NCI-H345 (cell line): ENCODE data around the gene PRKAR1A.
"Not testable (repeated sequence)": the region's sequence is repeated elsewhere in the genome, so short reads cannot be mapped to it uniquely, and the experiment has no call there.

ENCODE experiments used
- DNase-seq: peaks from one replicate; lab custom pipeline; 2025; lab: John Stamatoyannopoulos, UW

Gene PRKAR1A

DNA sequence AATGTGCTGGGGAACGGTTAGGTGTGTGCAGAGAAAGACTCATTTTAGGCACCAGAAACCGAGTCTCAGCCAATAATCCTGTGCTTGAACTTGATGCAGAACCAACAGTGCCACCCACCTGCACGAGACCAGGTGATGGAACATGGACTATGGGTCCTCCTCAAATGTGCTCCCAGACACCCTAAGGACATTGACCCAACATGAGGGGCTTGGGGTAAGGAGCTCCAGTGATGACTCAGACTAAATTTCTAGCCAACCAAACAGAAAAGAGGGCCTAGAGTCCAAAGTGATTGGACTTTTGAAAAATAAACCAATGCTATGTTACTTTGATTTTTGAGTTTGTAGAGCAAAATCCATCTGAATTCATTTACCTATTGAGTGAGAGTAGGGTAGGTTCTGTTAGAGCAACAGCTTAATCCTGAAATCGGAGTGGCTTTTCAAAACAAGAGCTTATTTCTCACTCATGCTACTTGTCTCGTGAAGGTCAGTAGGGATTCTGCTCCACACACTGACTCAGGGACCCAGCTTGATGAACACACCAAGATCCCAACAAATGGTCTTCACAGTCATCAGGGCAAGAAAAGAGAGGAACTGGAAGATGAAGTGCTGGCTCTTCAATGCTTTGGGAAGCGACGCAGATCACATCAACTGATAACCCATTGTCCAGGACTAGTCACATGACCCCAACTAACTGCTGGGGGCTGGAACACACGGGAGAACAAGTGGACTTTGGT, 67.1 kb downstream of the PRKAR1A start:
- no peak for DNase-seq

DNA sequence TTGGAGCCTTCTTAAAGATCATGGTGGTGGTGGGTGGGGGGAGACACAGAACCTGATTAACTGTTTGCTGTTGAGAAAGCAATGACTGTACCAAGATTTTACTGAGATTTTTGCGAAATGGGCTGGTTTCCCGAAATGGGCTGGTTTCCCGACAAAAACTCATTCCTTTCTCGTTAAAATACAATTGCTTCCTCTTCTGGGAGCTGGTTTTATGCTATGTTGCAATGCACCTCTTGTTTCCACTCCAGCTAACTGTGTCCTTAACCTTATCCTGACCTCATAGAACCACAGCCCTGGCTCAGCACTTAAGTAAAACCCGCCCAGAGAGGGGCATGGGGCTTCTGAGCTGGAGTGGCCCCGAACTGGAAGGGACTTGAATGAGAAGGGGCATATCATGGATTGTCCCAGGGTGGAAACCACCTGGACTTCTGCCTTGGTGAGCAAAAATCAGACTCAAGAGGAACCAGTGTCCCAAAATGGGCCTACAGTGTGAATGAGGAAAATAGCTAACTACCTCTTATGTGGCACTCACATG, 68.1 kb downstream of the PRKAR1A start:
- DNase-seq: no peak

DNA sequence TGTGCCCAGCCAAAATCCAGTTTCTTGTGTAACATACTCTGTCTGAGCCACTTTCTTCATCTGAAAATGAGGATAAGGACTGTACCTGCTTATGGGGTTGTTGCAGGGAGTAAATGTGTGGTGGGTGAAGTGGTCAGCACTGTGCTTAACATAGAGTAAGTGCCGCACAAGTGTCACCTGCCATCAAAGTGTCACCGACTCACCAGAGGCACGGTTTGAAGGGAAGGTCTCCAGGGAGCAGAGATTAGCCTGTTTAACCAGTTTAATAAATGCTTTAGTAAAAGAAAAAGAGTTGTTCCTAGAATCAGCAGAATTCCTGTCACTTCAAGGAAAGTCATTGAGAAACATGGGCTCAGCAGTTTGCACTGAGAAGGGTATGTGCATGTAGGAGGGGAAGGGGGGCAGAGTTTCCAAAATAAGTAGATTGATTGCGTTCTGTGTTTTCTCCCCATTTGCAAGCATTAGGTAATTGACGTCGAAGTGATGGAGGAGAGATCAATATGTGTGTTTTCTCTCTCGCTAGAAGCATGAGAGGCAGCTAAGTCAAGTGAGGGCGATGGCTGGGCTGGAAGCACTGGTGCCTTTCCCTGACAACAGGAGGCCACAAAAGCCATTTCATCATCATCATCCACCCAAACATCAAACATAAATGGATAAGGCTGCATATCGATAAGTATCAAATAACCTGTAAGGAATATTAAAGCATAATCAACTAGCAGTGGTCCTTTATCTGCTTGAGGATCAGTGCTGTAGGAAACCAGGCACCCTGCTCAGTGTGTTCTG, 69.8 kb downstream of the PRKAR1A start:
- DNase-seq: no peak

DNA sequence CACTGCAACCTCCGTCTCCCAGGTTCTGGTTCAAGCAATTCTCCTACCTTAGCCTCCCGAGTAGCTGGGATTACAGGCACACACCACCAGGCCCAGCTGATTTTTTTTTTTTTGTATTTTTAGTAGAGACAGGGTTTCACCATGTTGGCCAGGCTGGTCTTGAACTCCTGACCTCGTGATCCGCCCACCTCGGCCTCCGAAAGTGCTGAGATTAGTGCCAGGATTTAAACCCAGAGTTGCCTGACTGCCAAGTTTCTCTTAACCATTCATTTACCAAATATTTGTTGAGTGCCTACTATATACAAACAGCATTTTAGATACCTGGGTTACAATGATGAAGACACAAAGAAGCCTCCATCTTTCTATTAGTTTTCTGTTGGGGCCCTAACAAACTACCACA, 70.6 kb downstream of the PRKAR1A start:
- not testable (repeated sequence) for DNase-seq

DNA sequence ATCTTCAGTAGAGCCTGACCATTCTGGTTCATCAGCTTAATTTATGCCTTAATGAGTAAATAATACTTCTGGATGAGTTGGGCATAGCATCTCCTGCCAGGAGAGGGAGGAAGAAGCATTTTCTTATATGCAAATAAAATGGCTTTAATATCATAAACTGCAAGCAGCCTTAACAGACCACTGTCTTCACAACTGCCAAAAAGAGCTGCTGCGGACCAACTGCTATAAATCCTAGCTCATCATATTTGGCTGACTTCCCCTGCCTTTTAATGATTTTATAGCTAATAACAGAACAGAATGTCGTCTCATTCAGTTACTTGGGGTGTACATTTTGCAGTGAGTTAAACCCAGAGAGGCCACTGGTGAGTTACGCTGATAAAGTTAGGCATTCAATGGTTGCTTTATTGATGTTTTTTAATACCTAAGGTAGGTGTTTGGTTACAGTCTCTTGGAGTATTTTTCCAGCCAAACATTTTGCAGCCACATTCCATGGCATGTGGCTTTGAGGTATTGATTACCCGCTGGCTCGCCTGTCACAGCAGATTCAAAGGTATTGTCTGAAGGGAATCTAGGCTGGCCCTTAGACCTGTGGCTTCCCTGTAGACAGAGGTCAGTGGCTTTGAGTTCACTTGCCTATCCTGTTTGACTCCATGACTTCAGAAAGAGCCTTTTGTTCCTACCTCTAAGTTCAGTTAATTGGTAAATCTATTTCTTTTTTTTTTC, 72.5 kb downstream of the PRKAR1A start:
- no peak for DNase-seq

DNA sequence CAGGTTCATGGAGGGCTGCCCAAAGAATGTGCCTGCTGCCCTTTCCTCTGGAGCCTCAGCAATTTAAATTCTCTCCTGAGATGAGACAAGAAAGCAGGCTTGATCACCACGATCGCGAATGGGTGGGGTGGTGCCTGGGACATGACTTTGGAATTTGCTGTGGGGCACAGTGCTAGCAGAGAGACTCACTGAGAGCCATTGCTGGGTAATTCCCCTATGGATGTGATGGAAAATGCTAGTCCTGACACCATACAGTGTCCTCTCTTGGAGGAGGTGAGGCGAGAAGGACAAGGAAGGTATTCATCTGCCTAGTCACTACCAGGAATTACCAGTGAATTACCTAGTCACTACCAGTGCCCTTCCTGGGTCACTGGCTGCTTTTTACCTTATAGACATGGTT, 73.4 kb downstream of the PRKAR1A start:
- DNase-seq: no peak

DNA sequence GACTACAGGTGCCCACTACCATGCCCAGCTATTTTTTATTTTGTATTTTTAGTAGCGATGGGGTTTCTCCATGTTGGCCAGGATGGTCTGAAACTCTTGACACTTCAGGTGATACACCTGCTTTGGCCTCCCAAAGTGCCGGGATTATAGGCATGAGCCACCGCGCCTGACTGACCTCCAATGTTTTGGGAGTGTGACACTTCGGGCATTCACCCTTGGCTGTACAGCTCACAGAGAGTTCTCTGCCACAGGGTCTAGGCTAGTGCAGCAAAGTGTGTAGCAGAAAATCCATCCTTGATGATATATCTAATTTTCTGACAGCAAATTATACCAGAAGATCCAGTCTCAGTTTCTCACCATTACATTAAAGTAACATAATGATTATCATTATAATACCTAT, 74.8 kb downstream of the PRKAR1A start:
- DNase-seq: no peak

DNA sequence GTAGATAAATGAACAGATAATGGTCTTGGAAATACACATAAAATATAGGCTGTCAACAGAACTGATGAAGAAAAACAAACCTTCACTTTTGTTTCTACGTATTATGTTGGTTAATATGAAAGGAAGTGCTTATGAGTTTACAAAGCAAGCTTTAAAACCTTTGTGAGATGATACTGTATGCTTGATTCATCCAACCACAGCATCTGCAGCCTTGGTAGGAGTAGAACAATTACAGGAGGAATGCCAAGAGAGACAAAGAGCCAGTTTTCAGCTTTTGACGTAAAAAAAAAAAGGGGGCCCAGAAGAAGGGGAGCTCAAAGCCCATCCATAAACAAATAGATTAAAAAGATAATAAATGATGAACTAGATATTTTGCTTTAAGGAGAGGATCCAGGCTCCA, 75.6 kb downstream of the PRKAR1A start:
- DNase-seq: no peak

DNA sequence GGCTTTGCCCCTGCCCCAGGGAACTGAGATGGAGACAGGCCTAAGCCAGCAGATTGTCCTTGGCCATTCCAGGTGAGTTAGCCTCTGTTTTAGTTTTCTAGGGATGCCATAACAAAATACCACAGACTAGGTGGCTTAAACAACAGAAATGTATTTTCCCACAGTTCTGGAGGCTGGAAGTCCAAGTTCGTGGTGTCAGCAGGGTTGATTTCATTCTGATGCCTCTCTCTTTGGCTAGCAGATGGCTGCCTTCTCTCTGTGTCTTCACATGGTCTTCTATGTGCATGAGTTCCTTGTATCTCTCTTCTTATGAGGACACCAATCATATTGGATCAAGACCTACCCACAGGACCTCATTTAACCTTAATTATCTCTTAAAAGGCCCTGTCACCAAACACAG, 76.1 kb downstream of the PRKAR1A start:
- no peak for DNase-seq

DNA sequence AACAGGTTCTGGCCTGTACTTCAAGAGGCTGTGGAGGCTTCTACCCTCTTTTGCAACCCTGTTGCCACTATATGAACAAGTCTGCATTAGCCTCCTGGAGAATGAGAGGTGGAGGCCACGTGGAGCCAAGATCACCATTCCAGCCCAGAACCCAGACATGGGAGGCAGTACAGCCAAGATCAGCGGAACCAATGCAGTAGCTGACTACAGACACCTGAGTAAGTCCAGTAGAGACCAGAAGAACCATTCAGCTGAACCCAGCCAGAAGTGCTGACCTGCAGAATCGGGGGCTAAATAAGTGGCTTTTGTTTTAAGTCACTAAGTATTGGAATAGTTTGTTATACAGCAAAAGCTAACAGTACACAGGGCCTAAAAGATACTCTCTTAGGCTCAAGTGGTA, 76.9 kb downstream of the PRKAR1A start:
- DNase-seq: no peak

DNA sequence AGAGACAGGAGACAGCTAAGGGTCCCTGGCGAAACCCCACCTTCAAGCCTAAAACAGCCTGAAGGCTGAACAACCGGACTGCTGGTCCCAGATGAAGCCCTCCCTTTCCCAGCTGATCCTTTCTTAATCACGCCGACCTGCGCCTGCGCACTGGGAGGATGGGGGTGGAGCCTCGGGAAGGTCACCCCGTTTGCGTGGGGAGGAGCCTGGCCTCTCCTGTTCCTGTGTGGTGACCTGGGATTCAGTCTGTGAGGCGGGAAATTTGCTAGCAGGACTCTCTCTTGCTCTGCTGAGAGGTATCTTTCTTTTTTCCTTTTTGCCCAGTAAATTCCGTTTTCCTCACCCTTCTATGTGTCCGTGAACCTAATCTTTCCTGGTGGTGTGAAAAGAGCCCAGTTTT, 79.4 kb downstream of the PRKAR1A start:
- DNase-seq: no peak

DNA sequence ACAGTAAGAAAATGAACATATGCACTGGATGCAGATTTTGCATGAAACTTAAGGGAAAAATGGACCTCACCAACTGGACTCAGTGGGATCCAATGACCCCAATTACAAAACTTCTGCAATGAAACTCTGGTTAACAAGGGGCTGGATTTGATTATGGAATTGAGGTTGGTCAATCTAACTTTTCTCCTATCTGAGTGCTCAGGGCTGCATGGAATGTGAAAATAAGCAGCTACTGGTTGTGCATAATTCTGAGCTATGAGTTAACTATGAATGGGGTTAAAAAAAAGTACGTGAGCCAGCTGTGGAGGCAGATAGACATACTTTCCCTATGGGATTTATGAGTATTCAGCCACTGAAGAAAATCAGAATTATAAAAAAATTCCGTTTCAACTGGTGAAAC, 79.8 kb downstream of the PRKAR1A start:
- DNase-seq: no peak

DNA sequence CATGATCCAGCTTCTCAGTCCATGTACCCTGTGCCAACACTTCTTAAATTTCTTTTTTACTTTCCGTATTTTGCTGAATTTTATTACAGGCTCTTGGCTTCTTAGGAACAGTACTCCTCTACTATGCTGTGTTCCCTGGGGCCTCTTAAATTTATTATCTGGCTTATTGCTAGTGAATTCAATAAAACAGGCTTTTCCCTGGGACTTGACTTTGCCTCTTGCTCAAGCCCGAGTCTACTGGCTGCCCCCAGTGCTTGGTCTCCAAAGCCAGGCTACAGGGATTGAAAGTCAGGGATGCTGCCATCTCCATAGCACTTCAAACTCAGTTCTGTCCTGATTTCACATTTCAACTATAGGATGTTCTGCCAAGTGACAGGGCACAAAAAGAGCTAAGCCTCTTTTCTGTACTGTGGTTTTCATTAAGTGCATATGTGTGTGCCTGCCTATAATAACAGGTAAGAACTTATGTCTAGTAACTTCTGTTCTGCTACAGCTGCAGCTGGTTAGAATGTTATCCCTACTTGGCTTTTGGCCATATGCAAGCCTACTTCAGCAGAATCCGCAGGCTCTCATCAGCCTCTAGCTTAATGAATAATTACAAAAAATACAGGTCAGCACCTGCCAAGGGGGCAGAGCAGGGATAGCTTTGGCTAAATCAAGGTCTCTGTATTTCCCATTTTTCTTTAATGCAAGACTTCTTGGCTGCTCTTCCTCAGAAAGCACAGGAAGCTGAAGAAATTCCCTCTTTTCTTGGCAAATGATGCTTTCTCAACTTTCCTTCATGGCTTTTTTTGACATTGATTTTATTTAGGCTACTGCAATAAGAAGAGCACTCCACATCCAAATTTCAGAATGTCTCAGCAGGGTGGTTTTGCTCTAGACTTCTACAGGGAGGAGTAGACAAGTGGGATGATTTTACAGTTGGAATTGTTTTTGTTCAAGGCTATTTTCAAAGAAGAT, 80.7 kb downstream of the PRKAR1A start:
- peak; percentile 70 for DNase-seq

DNA sequence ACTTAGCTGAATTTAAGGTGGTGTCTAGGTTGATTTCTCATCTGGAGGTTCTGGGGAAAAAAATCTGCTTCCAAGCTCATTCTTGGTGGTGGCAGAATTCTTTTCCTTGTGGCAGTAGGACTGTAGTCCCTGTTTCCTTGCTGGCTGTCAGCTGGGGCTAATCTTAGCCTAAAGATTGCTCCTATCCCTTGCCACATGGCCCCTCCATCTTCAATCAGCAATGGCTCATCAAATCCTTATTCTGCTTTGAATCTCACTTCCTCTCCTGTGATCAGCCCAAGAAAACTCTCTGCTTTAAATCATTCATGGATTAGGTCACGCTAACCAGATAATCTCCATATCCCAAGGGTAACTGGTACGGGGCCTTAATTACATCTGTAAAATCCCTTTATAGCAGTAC, 82.3 kb downstream of the PRKAR1A start:
- DNase-seq: no peak

DNA sequence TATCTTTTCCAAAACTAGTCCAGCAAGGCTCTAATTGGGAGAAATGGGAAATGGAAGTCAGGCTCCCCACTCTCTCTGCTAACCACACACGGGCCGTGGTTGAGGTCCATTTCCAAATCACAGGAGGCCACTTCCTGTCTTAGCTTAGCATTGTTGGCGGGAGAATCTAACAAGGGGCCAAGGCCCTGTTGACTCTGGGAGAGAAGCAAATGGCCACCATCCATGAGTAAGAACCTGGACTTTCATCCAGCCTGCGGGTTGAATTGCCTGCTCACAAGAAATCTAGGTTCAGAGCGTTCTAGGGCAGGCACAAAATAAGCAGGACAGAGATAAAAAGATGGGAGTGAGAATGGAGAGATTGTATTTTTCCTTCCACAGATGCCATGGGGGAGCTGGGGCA, 83.3 kb downstream of the PRKAR1A start:
- no peak for DNase-seq

DNA sequence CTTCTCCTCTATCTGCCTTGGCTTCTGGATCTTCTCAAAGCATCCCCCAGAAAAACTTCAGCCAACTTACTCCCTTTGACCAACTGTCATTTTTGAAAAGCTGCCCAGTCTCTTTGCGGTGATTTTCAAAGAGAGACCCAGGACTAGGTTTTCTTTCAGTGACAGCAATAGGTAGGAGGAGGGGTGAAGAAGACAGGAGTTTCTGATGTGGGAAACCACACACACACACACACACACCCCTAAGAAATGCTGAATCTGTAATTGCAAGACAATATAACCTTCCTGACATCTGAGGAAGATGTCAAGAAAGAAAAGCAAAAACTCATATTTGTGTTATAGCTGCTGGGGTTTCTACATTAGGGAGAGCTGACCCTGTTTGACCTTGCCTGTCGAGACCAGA, 83.8 kb downstream of the PRKAR1A start:
- DNase-seq: no peak

DNA sequence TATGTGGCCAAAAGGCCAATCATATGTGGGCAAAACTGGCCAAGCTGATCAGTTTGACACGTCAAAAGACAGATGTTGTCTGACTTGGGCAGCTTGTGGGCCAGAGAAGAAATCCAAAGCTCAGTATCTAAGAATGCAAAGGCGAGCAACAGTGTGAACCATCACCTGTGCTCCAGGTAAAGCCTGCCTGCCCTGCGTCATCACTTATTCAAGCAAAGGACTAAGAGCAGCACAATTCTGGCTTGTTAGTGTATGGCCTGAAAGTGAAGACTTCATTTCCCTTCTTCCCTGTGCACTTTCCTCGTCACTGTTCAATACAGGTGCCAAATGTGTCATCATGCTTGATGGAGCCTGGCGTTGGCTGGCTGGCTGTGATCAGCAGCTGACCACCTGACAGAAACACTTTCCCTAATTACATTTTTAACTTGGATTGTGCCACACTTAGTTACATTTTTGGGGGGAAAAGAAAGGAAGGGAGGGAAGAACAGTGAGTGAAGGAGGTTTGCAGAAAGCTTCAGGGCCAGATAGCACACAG, 84.2 kb downstream of the PRKAR1A start:
- no peak for DNase-seq

DNA sequence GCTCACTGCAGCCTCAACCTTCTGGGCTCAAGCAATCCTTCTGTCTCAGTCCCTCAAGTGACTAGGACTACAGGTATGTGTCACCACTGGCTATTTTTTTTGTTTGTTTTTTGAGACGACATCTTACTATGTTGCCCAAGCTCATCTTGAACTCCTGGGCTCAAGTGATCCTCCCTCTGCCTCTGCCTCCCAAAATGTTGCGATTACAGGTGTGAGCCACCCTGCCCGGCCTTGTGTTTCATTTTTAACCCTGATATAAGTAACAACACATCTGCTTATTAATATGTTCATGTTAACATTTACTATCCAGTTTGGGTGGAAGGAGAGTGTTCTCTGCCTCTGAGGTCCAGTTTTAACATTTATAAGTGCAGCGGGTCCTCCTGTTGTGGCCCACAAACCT, 85.8 kb downstream of the PRKAR1A start:
- DNase-seq: no peak

DNA sequence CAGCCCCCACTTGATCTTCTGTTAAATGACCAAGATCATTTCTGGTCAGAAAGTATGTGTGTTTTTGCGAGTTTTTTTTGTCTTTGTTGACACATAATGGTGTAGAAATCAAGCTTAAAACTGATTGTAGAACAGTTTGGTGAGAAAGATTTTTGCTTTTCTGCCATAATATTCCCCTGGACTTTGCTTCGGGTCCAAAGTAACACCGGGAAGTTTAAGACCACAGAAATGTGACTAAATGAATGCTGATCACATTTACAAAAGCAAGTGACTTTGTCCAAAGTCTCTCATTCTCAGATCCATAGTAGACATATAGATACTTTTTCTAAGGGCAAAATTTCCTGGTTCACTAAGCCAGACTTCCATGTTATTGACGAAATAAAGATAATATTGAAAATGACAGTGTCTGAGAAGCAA, 86.3 kb downstream of the PRKAR1A start:
- no peak for DNase-seq

DNA sequence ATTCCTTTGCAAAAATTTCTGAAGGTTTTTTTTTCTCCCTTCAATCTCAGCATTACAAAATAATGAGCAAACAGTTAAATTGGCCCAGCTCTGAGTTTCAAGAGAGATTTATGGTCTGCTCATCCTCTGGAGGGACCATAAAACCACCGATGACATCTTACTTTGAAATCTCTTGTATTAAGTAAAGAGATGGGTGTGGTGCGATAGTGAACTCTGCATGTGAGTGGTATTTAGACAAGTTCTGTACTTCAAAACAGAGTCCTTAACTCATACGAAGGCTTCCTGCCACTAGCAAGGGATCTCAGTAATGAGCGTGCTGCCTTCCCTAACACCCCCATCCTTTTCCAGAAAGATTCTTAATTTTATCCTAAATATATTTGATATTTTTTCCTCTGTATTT, 86.9 kb downstream of the PRKAR1A start:
- DNase-seq: no peak

DNA sequence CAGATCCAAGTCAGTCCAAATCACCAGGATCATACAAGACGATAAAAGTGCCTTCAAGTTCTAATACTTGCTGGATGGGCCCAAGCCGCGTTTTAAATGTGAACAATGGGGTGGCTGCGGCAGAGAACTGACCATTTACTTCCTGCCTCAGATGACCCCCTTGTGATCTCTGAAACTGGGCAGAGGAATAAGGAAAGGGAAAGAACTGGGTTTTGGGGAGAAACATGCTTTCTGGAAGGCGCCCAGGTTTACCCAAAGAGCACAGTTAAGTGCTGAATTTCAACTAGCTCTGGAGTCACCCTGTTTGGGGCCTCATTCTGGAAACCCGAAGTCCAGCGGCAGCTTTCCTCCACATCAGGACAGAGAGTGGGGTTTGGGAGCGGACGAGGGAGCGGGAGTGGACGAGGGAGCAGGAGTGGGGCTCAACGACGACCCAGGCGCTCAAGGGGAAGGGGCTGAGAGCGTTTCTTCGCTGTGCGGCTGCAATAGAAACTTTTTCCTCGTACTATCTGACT, 87.4 kb downstream of the PRKAR1A start:
- no peak for DNase-seq
